Lung (tissue), 12 donors: ENCODE results near the gene IDH2. TPM values are rescaled to one million over a fixed set of nuclear protein-coding genes. Genes with fewer than 3 reads are reported as not detected.
A peak's percentile ranks its signal among the peaks of the same experiment; 100 is the strongest.

Experiments
- ATAC-seq: fragments of 200-7000 bp; cut with Tn5 transposase; one replicate; pipeline ENCODE4 v1.9.1; 2020; ENCODE audit warnings: moderate number of reproducible peaks; ENCODE audit not compliant: insufficient read depth, low FRiP score
- DNase-seq, 3 donors: peaks; one replicate each; pipeline ENCODE4 v3.0.0-alpha.2; 2013 to 2017
- H3K27ac ChIP-seq, 2 donors: one replicate each; pipeline ENCODE4 v1.5.1; 2013; ENCODE audit warnings: mild to moderate bottlenecking in 2 of 2, moderate library complexity in 2 of 2, control low read depth in 1 of 2, inconsistent platforms in 1 of 2, low read depth in 1 of 2, low read length in 1 of 2
- H3K27me3 ChIP-seq, 3 donors: one replicate each; pipeline ENCODE4 v1.5.1; 2013; ENCODE audit warnings: low read length in 2 of 3; ENCODE audit not compliant: control insufficient read depth in 3 of 3, insufficient read depth in 3 of 3
- H3K36me3 ChIP-seq, 4 donors: one replicate each; pipeline ENCODE4 v1.5.1; 2013; ENCODE audit warnings: low read length in 4 of 4, mild to moderate bottlenecking in 1 of 4, moderate library complexity in 1 of 4; ENCODE audit not compliant: control insufficient read depth in 4 of 4, insufficient read depth in 4 of 4
- H3K4me1 ChIP-seq, 5 donors: one replicate each; pipeline ENCODE4 v1.5.1; 2013; ENCODE audit warnings: low read length in 5 of 5, mild to moderate bottlenecking in 2 of 5, moderate library complexity in 1 of 5; ENCODE audit not compliant: control insufficient read depth in 5 of 5, insufficient read depth in 5 of 5
- H3K4me3 ChIP-seq: one replicate; pipeline ENCODE4 v1.5.1; 2013; ENCODE audit warnings: mild to moderate bottlenecking, control low read depth, moderate library complexity
- H3K9ac ChIP-seq, 2 donors: one replicate each; pipeline ENCODE4 v1.5.1; 2013; ENCODE audit warnings: low read length in 2 of 2, control low read depth in 1 of 2; ENCODE audit not compliant: insufficient read depth in 1 of 2
- H3K9me3 ChIP-seq, 4 donors: one replicate each; pipeline ENCODE4 v1.5.1; 2013; ENCODE audit warnings: low read length in 3 of 4, mild to moderate bottlenecking in 1 of 4, moderate library complexity in 1 of 4; ENCODE audit not compliant: control insufficient read depth in 4 of 4, insufficient read depth in 3 of 4
- CTCF ChIP-seq: IDR thresholded peaks from 2 replicates; pipeline ENCODE4 v1.5.1; 2012; ENCODE audit warnings: mild to moderate bottlenecking; ENCODE audit errors: control extremely low read depth, extremely low read depth
- WGBS, 2 donors: extraction: QIAGEN DNeasy Blood & Tissue Kit; methylation state at CpG; one replicate each; pipeline ENCODE4 v1.1.7; 2013; 5-methylcytosine and 5-hydroxymethylcytosine counted together
- polyA plus RNA-seq, 2 donors: library from polyadenylated mRNA; stranded (reverse); fragments of 200-250 nt; gene quantifications; one replicate each; pipeline ENCODE4 v1.2.1, GENCODE V29; 2013
- total RNA-seq, 2 donors: library from RNA; depleted of rRNA in 1 of 2; stranded (reverse); fragments of >200 nt in 1 of 2; gene quantifications; one replicate each; pipeline ENCODE4 v1.2.1, GENCODE V29; 2014 to 2021
- donor health status: control.
- donor health status: control.
- donor health status: Bipolar disorder and iron deficiency.
- donor health status: healthy.
- donor health status: DM: yes; HTN: yes; CAD: no.

The IDH2 gene
- total and polyA plus RNA-seq, 4 donors: 52.0 to 85.8 (median 72.3) TPM

- peaks cover 0 to 32% (median 28%) of the 10 kb centered on the region in 5 donors for H3K4me1 ChIP-seq
- H3K9ac ChIP-seq: no peak overlapping the region
- no peak for TF ChIP-seq CTCF
- no peak for ATAC-seq
- peaks cover 0 to 4% (median under 1%) of the 10 kb centered on the region in 4 donors for H3K36me3 ChIP-seq
- no peak overlapping the region for H3K4me3 ChIP-seq
- 84 to 90% methylated on average over 27 of the region's 27 CpGs for WGBS, 2 donors
- no peaks in the 10 kb centered on the region for H3K27me3 ChIP-seq
- no peaks in the 10 kb centered on the region for H3K9me3 ChIP-seq
- no peak overlapping the region for H3K27ac ChIP-seq
- no peak for DNase-seq
Measured at GRCh38 chr15:90042766-90043529, 59.3 kb downstream of the IDH2 start.

- DNase-seq (no peak), ATAC-seq (no peak)
- peaks cover 0 to 35% (median 28%) of the 10 kb centered on the region in 5 donors for H3K4me1 ChIP-seq
- no peaks in the 10 kb centered on the region for H3K9me3 ChIP-seq
- peaks cover 0 to 4% (median under 1%) of the 10 kb centered on the region in 4 donors for H3K36me3 ChIP-seq
- WGBS, 2 donors: 94 to 96% methylated on average over 12 of the region's 12 CpGs
- H3K9ac ChIP-seq: no peak overlapping the region
- no peak overlapping the region for H3K4me3 ChIP-seq
- H3K27me3 ChIP-seq: no peaks in the 10 kb centered on the region
- TF ChIP-seq CTCF: no peak
- H3K27ac ChIP-seq: no peak overlapping the region
Measured at GRCh38 chr15:90042356-90042755, 59.9 kb downstream of the IDH2 start.

GRCh38 chr15:90040618-90041017 lies 61.6 kb downstream of the IDH2 start:
- Histone ChIP-seq H3K27ac (no peak overlapping the region), H3K4me3 (no peak overlapping the region)
- WGBS, 2 donors: 35 to 48% methylated on average over 6 of the region's 6 CpGs

More at GRCh38 chr15:90040618-90041017, 61.6 kb downstream of the IDH2 start:
- ATAC-seq (no peak), DNase-seq (peak in 1 of 3 donors; percentile 53)
- TF ChIP-seq CTCF: no peak
- Histone ChIP-seq H3K9ac (no peak overlapping the region), H3K36me3 (peaks cover 0 to 4% (median under 1%) of the 10 kb centered on the region in 4 donors), H3K27me3 (no peaks in the 10 kb centered on the region), H3K9me3 (no peaks in the 10 kb centered on the region), H3K4me1 (peaks cover 0 to 36% (median 26%) of the 10 kb centered on the region in 5 donors)
